GM12892 (cell line): ENCODE results near the gene RAP1GAP2.

ENCODE experiments used
- POLR2A ChIP-seq: IDR thresholded peaks from 2 replicates; pipeline ENCODE4 v1.6.1; 2011; ENCODE audit warnings: low read depth, low read length, control low read depth
- POLR2AphosphoS5 ChIP-seq: IDR thresholded peaks from 2 replicates; pipeline ENCODE4 v1.6.1; 2011; ENCODE audit warnings: low read depth, low read length, control low read depth

DNA sequence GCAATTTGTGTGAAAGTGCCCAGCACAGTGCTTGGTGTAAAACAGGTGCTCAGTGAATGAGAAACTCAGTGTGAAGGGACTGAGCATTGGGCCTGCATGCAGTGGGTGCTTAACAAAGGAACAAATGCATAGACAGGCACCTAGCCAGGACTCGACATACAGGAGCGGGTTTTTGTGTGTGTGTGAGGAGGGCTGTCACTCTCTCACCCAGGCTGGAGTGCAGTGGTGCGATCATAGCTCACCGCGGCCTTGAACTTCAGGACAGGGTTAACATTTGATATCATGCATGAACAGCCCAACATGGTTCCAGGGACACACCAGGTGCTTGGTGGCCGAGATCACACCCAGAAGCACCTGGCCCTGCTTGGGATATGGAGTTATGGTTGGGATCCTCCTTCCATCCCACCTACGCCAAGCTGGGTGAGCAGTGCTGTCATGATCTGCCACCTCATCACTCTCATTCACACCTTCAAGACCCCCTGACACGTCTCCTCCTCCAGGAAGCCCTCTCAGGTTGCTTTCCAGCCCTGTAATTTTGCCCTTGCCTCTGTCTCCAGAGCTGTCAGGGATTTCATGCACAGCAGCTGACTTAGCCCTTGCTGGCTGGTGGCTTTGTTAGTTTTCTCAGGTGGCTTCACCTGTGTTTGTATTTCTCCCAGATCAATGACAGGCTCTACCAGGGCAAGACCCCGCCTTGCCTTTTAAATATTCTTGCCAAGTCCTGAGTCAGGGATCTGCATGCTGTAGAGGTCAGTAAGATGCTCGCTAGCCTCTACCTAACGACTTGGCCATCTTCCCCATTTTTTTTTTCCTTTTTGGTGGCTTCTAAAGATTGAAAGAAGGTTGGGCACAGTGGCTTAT is 200.8 kb downstream of the RAP1GAP2 start:
- no peak for TF ChIP-seq POLR2AphosphoS5
- no peak for TF ChIP-seq POLR2A
